ENCODE measurements around the gene FARSA. TPM values are rescaled to one million over a fixed set of nuclear protein-coding genes. Genes with fewer than 3 reads are reported as not detected.

Gene FARSA
- total and polyA plus RNA-seq, 2 of the 13 experiments (the other 11 are each of a cell fraction or from before 2014, with no cell fraction given): 25.9 to 72.0 TPM

- TF ChIP-seq HMGXB4 (CRISPR knock-in tag; IDR thresholded peaks at IDR 0.05; ENCODE audit: borderline replicate concordance in 1 of 2, low read depth in 1 of 2) (peak; percentile 79 to 84; a peak in 3 of 4 replicates), ZNF550 (CRISPR knock-in tag; IDR thresholded peaks at IDR 0.05; ENCODE audit: borderline replicate concordance) (no peak; the same call in 1 of the 2 replicates), ZMAT5 (CRISPR knock-in tag; IDR thresholded peaks at IDR 0.05; ENCODE audit: borderline replicate concordance, low read depth) (no peak), JUN (CRISPR knock-in tag; IDR thresholded peaks at IDR 0.05) (no peak), ZNF512B (CRISPR knock-in tag; IDR thresholded peaks at IDR 0.05; ENCODE audit: borderline replicate concordance) (no peak), ZNF225 (CRISPR knock-in tag; IDR thresholded peaks at IDR 0.05) (peak; percentile 89), NAIF1 (CRISPR knock-in tag; IDR thresholded peaks at IDR 0.05; ENCODE audit: borderline replicate concordance) (no peak), ZNF614 (CRISPR knock-in tag; IDR thresholded peaks at IDR 0.05; ENCODE audit: borderline replicate concordance) (peak; percentile 56; the same call in 1 of the 2 replicates), ZNF710 (CRISPR knock-in tag; IDR thresholded peaks at IDR 0.05; ENCODE audit: borderline replicate concordance) (peak; percentile 56; the same call in 1 of the 2 replicates), HNRNPK (IDR thresholded peaks at IDR 0.05; ENCODE audit: low read depth, low read length, poor library complexity, severe bottlenecking) (no peak), SOX6 (IDR thresholded peaks at IDR 0.05) (no peak), SOX6 (CRISPR knock-in tag; IDR thresholded peaks at IDR 0.05) (peak; percentile 54; the same call in 1 of the 2 replicates), SMARCC2 (IDR thresholded peaks at IDR 0.05) (no peak), MTA1 (CRISPR knock-in tag; IDR thresholded peaks at IDR 0.05; ENCODE audit: borderline replicate concordance) (no peak; the same call in 1 of the 2 replicates), CSRNP2 (CRISPR knock-in tag; conservative IDR thresholded peaks at IDR 0.05; ENCODE audit: low read depth) (no peak), ZNF207 (IDR thresholded peaks at IDR 0.05; ENCODE audit: borderline replicate concordance) (no peak)
These were observed at the start of gene FARSA (continued) for GRCh38 chr19:12933287-12934072.

Measured in HepG2 (cell line).